GM12878 (cell line): ENCODE measurements around the gene CTXND1. TPM values are rescaled to one million over a fixed set of nuclear protein-coding genes. Genes with fewer than 3 reads are reported as not detected.

Source experiments
- ATAC-seq: fragments of 200-7000 bp; cut with Tn5 transposase; 3 replicates; pipeline ENCODE4 v1.9.1; 2020; ENCODE audit warnings: mild to moderate bottlenecking, moderate library complexity
- BruUV-seq: library from RNA; stranded (reverse); fragments of 400-500 nt; replicated peaks from 2 replicates; lab custom pipeline; 2021; lab: Mats Ljungman, UMichigan
- CTCF ChIA-PET: fragments of 300-600 bp; sonication (Branson Sonifier 250); formaldehyde crosslinking; extraction: SDS; loops from one replicate; lab custom pipeline; 2021; ENCODE audit warnings: inconsistent platforms; lab: Yijun Ruan, JAX
- POLR2A ChIA-PET: fragments of 350-600 bp; formaldehyde crosslinking; extraction: SDS; loops from one replicate; lab custom pipeline; 2021; ENCODE audit warnings: inconsistent platforms; lab: Charles Lee
- RAD21 ChIA-PET: fragments of 300-600 bp; sonication (Branson Sonifier 250); formaldehyde crosslinking; loops from one replicate; lab custom pipeline; 2023; ENCODE audit warnings: antibody characterized with exemption; ENCODE audit not compliant: unreplicated experiment; lab: Charles Lee
- SMC1A ChIA-PET: fragments of 300-600 bp; sonication (Branson Sonifier 250); formaldehyde crosslinking; loops from one replicate; lab custom pipeline; 2023; ENCODE audit not compliant: unreplicated experiment, uncharacterized antibody; lab: Charles Lee
- DNase-seq: peaks from one replicate; pipeline ENCODE4 v3.0.0-alpha.2; 2011; ENCODE audit warnings: low read depth, low spot score
- FAIRE-seq: peaks from 3 replicates; lab custom pipeline; 2011; peaks lifted over from hg19 to GRCh38; lab: Jason Lieb, UNC
- H2AFZ ChIP-seq: 2 replicates; pipeline ENCODE4 v1.6.0; 2011; ENCODE audit warnings: low read depth, low read length, control low read depth; ENCODE audit not compliant: control insufficient read depth
- H3K27ac ChIP-seq: 2 replicates; pipeline ENCODE4 v1.5.1; 2011; ENCODE audit warnings: control low read depth; ENCODE audit not compliant: control insufficient read depth, insufficient read depth
- H3K27me3 ChIP-seq, 2 experiments: replicated peaks in 1 of 2; 2 replicates each; pipeline versions ENCODE4 v1.6.0 to v1.6.1; 2011; ENCODE audit warnings: low read length in 1 of 2; ENCODE audit not compliant: control insufficient read depth in 2 of 2, insufficient read depth in 2 of 2
- H3K36me3 ChIP-seq, 2 experiments: 2 replicates each; pipeline ENCODE4 v1.5.1; 2011; ENCODE audit warnings: low read length in 1 of 2; ENCODE audit not compliant: control insufficient read depth in 2 of 2, insufficient read depth in 2 of 2
- H3K4me1 ChIP-seq: 2 replicates; pipeline ENCODE4 v1.6.1; 2011; ENCODE audit warnings: mild to moderate bottlenecking, low read length, moderate library complexity, mixed read lengths; ENCODE audit not compliant: control insufficient read depth, insufficient read depth
- H3K4me2 ChIP-seq: 2 replicates; pipeline ENCODE4 v1.6.0; 2011; ENCODE audit warnings: control low read depth; ENCODE audit not compliant: control insufficient read depth, insufficient read depth
- H3K4me3 ChIP-seq: fragments of 200-600 bp; sonication (generic); 2 replicates; pipeline ENCODE4 v1.5.1; 2016
- H3K79me2 ChIP-seq: 2 replicates; pipeline ENCODE4 v1.6.0; 2011; ENCODE audit warnings: low read length; ENCODE audit not compliant: control insufficient read depth, insufficient read depth
- H3K9ac ChIP-seq: 2 replicates; pipeline ENCODE4 v1.8.0; 2011; ENCODE audit warnings: low read length, control low read depth, mixed read lengths; ENCODE audit not compliant: control insufficient read depth, insufficient read depth
- H3K9me3 ChIP-seq: replicated peaks from 3 replicates; pipeline ENCODE4 v1.5.1; 2011; ENCODE audit warnings: mild to moderate bottlenecking, low read length; ENCODE audit not compliant: control insufficient read depth, insufficient read depth
- H4K20me1 ChIP-seq: 2 replicates; pipeline ENCODE4 v1.6.0; 2011; ENCODE audit not compliant: control insufficient read depth, insufficient read depth
- ATF2 ChIP-seq: IDR thresholded peaks from 2 replicates; pipeline ENCODE4 v1.6.1; 2012; ENCODE audit warnings: low read length, inconsistent platforms
- EP300 ChIP-seq, 2 experiments: fragments of 150-350 bp in 1 of 2; IDR thresholded peaks; 2 replicates each; pipeline ENCODE4 v1.6.1; 2011 to 2012; ENCODE audit warnings: low read depth in 2 of 2, low read length in 2 of 2, borderline replicate concordance in 1 of 2, improper control_type of control experiment in 1 of 2, inconsistent platforms in 1 of 2; ENCODE audit not compliant: control insufficient read depth in 1 of 2
- PRDM15 ChIP-seq: fragments of 450-650 bp; formaldehyde crosslinking; IDR thresholded peaks from 2 replicates; pipeline ENCODE4 v1.4.0; 2020; ENCODE audit warnings: mild to moderate bottlenecking, moderate library complexity
- ZNF592 ChIP-seq: fragments of 450-650 bp; IDR thresholded peaks from 2 replicates; pipeline ENCODE4 v1.6.1; 2017; ENCODE audit warnings: mild to moderate bottlenecking, moderate library complexity
- WGBS: methylation state at CpG from one replicate; pipeline ENCODE4 v1.1.6; 2016; ENCODE audit warnings: low lambda C conversion rate; ENCODE audit not compliant: insufficient replicate concordance, insufficient coverage; ENCODE audit errors: missing lambda C conversion rate; 5-methylcytosine and 5-hydroxymethylcytosine counted together
- in situ Hi-C: fragments of 300-500 bp; cut with MboI; formaldehyde crosslinking; loops from 9 replicates; pipeline ENCODE4 v1.14.3; 2018; ENCODE audit warnings: mixed read lengths
- intact Hi-C: fragments of 100-400 bp; cut with micrococcal nuclease; formaldehyde crosslinking; loops from one replicate; pipeline ENCODE4 v1.14.2; 2022; ENCODE audit not compliant: unreplicated experiment
- polyA plus RNA-seq, 11 experiments: library from polyadenylated mRNA; depleted of rRNA in 4 of 11; unstranded in 6 of 11; stranded (reverse) in 5 of 11; fragments of >200 nt; fragmentation: Nextera tagmentation in 4 of 11; fragmentation: Illumina TruSeq in 1 of 11; extraction: Ambion mirVana in 4 of 11; extraction: Trizol in 1 of 11; gene quantifications; 1 replicate in 1 of 11; 2 replicates in 10 of 11; pipeline versions ENCODE4 v1.2.1 to v1.2.3, GENCODE V29; 2011 to 2016; ENCODE audit warnings: inconsistent platforms in 2 of 11, missing spikeins in 2 of 11, low read depth in 1 of 11
- total RNA-seq, 4 experiments: library from RNA; depleted of rRNA in 3 of 4; stranded (reverse); fragments of >200 nt in 3 of 4; fragmentation: Illumina TruSeq in 1 of 4; extraction: Trizol in 1 of 4; gene quantifications; 2 replicates each; pipeline versions ENCODE4 v1.2.1 to v1.2.3, GENCODE V29; 2013 to 2021

CTXND1 gene
- total and polyA plus RNA-seq, 10 of the 15 experiments (the other 5 are each of a cell fraction or from before 2014, with no cell fraction given), result under 0.01 to 0.03 (median 0.02) TPM; not detected in 7

DNA sequence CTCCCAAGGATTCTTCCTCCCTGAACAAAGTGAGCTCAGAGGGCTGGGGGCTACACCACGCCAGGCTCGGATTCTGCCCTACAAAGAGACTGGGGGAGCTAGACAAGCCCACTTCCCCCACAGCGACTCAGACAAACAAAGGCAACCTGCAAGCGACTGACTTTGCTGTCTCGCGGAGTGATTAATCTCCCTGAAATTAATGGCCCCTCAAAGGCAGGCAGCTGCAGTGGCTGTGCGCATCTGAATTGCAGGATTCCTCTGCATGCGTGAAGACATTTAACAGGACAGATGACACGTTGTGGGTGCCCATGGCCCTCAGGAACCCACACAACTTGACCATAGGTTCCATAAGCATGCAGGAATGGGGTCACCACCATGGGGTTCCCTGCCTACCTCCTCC is 18.4 kb downstream of the CTXND1 start:
- ChIA-PET POLR2A (no interaction called here), SMC1A (no interaction called here), RAD21 (no interaction called here)
- Histone ChIP-seq H3K4me1 (no peaks in the 10 kb centered on the region), H3K4me3 (no peak overlapping the region), H3K27me3 (no peaks in the 10 kb centered on the region; a peak in 1 of 4 replicates), H4K20me1 (no peaks in the 10 kb centered on the region), H3K9ac (no peak overlapping the region), H3K27ac (no peak overlapping the region), H3K79me2 (no peaks in the 10 kb centered on the region), H3K9me3 (no peaks in the 10 kb centered on the region), H3K36me3 (no peaks in the 10 kb centered on the region)
- no TSS peak for BruUV-seq
- 65% methylated on average over 9 of the region's 9 CpGs for WGBS
- in situ Hi-C loops, result no loop called here
- TF ChIP-seq ZNF592 (no peak), ATF2 (no peak), PRDM15 (CRISPR knock-in tag) (no peak), EP300 (IDR thresholded peaks at IDR 0.05; ENCODE audit: borderline replicate concordance in 1 of 2, control insufficient read depth in 1 of 2, low read depth in 2 of 2, low read length in 2 of 2) (no peak)
- TF ChIP-seq, all 136 proteins: peak for 0
- ATAC-seq, result no peak
- intact Hi-C loops, result no loop called here
- H2AFZ ChIP-seq, result no peak overlapping the region
- no peak for DNase-seq
- CTCF ChIA-PET, result interaction anchor here (0.8 kb wide), 1 partner anchor 850 kb away, joined by 3 read pairs; no protein-coding TSS in a partner anchor
- FAIRE-seq, result no peak
- H3K4me2 ChIP-seq, result no peak overlapping the region
